Prostate gland (tissue), 2 donors: Measurements from ENCODE around the gene HSPA1B.

Experiments
- CTCF ChIP-seq, 4 experiments: fragments of 200-600 bp in 2 of 4; fragments of 450-650 bp in 2 of 4; sonication (generic) in 2 of 4; IDR thresholded peaks; 1 replicate in 3 of 4; 2 replicates in 1 of 4; pipeline ENCODE4 v1.5.1; 2016 to 2019; ENCODE audit warnings: antibody characterized with exemption in 4 of 4, mild to moderate bottlenecking in 2 of 4, moderate library complexity in 2 of 4
- POLR2A ChIP-seq: fragments of 450-650 bp; IDR thresholded peaks from one replicate; pipeline ENCODE4 v1.6.1; 2016; ENCODE audit warnings: antibody characterized with exemption, mild to moderate bottlenecking
- POLR2AphosphoS5 ChIP-seq: sonication (generic); formaldehyde crosslinking; IDR thresholded peaks from one replicate; pipeline ENCODE4 v1.6.1; 2017; ENCODE audit warnings: antibody characterized with exemption

DNA sequence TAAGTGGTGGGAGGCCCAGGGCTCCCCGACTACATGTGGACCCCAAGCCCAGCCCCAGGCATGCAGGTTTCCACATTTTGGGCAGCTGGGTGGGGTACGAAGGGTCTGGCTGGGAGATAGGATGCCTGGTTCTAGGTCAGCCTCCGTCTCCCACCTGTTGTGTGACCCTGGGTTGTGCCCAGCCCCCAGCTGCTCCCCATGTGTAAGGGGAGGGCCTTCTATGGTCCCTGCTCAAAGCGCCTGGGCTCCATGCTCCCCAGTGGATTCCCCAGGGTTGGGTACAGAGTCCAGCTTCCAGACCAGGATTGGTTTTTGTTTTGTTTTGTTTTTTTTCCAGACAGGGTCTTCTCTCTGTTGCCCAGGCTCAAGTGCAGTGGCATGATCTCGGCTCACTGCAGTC lies 49.3 kb upstream of the HSPA1B start:
- TF ChIP-seq CTCF (IDR thresholded peaks at IDR 0.05) (no peak), POLR2AphosphoS5 (no peak), POLR2A (no peak)
